Stomach (tissue), 4 donors: ENCODE data around the gene PTGIR.

ENCODE experiments used
- POLR2A ChIP-seq, 4 donors: fragments of 450-650 bp; IDR thresholded peaks; one replicate each; pipeline ENCODE4 v1.6.1; 2016; ENCODE audit warnings: antibody characterized with exemption in 4 of 4, control low read depth in 2 of 4, mild to moderate bottlenecking in 1 of 4, moderate library complexity in 1 of 4
- POLR2AphosphoS5 ChIP-seq, 3 donors: sonication (generic); formaldehyde crosslinking; IDR thresholded peaks; one replicate each; pipeline ENCODE4 v1.6.1; 2016; ENCODE audit warnings: antibody characterized with exemption in 3 of 3
- TF ChIP-seq, protein P1 (sequence below), 7 experiments: fragments of 450-650 bp in 4 of 7; fragments of 200-600 bp in 3 of 7; sonication (generic) in 3 of 7; IDR thresholded peaks; one replicate each; pipeline ENCODE4 v1.5.1; 2016 to 2019; ENCODE audit warnings: antibody characterized with exemption in 7 of 7, control low read depth in 2 of 7, mild to moderate bottlenecking in 1 of 7

GRCh38 chr19:46615966-46616365, 8.9 kb downstream of the PTGIR start:
- no peak for TF ChIP-seq POLR2A (IDR thresholded peaks at IDR 0.05)
- TF ChIP-seq, protein P1, sequence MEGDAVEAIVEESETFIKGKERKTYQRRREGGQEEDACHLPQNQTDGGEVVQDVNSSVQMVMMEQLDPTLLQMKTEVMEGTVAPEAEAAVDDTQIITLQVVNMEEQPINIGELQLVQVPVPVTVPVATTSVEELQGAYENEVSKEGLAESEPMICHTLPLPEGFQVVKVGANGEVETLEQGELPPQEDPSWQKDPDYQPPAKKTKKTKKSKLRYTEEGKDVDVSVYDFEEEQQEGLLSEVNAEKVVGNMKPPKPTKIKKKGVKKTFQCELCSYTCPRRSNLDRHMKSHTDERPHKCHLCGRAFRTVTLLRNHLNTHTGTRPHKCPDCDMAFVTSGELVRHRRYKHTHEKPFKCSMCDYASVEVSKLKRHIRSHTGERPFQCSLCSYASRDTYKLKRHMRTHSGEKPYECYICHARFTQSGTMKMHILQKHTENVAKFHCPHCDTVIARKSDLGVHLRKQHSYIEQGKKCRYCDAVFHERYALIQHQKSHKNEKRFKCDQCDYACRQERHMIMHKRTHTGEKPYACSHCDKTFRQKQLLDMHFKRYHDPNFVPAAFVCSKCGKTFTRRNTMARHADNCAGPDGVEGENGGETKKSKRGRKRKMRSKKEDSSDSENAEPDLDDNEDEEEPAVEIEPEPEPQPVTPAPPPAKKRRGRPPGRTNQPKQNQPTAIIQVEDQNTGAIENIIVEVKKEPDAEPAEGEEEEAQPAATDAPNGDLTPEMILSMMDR (IDR thresholded peaks at IDR 0.05) = no peak
- TF ChIP-seq POLR2AphosphoS5 (IDR thresholded peaks at IDR 0.05) = no peak
